ENCODE results near the gene UBQLN4.
"Not testable (repeated sequence)": the region's sequence is repeated elsewhere in the genome, so short reads cannot be mapped to it uniquely, and the experiment has no call there.

Gene UBQLN4

DNA sequence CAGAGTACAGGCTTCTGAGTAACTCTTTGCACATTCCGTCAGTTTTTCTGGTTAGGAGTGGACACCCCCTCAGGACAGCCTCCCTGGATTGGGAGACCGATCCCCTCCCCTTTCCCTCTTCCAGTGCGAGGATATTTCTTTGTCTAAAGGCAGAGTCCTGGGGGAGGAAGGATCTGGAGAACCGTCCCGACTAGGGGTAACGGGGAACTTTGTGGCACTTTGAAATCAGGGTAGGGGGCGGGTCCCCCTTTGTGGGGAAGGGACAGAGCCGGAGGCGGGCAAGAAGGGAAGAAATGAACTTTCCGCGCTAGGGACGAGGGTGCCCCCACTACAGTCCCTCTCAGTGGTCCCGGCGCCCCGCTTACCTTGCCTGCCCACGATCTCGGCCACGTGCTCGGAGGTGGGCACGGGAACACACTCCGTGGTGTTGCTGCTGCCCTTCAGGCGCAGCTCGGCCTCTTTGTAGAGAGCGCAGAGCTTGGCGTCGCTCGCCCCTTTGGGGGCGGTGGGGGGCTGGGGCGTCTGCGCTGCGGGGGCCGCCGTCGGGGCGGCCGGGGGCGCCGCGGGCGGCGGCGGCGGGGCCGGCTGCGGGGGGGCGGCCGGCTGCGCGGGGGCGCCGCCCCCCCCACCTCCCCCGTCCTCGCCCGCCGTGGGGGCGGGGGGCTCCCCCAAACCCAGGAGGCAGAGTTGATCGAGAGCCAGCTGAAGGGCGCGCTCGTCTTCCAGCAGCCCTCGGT, 27.8 kb upstream of the UBQLN4 start:
- in situ Hi-C loops (cut with HindIII; ENCODE audit: low sequenced_read_pairs): no loop called here

- in situ Hi-C loops (cut with HindIII; ENCODE audit: low sequenced_read_pairs): no loop called here
These were observed 27.2 kb upstream of the UBQLN4 start for GRCh38 chr1:156080863-156081179.

DNA sequence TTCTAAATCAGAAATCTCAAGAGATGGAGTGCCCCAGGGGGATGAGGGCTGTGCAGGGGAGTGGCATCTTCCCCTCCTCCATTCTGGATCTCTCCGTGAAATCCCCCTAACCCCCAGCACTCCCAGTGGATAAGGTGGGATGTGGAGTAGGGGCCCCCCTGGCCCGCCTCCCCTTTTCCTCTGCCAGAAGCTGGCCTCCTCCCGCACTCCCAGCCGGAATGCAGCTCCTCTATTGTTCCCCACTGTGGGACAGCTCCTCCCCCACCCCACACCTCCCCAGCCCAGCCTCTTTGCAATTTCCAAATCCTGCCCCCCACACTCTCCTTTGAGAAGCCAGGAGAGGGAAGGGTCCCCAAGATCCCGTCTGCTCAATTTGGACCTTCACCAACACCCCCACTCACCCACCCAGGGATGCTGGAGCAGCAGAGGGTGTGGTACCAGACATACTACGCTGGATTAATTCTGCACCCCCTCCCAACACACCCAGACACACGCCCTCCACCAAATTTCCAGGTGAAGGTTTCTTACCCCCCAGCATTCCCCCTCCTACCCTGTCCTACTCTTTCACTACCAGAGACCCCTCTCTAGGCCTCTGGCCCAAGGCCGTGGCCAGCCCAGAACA, 26.8 kb upstream of the UBQLN4 start:
- in situ Hi-C loops (cut with HindIII; ENCODE audit: low sequenced_read_pairs): no loop called here

DNA sequence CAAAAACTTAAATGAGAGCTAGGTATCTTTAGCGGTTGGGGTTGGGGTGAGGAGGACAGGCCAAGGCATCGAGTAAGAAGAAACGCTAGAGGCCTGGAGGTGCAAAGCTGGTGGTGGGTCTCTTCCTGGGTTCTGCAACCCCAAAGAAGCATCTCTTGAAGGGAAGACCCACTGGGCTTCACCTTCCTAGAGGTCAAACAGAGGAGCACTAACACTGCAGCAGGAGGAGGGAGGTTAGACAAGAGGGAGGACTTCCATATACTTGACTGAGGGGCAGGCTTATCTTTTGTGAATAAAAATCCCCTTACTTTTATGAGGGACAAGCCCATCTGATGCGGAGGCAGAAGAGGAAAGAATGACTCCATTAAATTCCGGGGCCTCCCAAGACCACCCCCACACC, 26.2 kb upstream of the UBQLN4 start:
- in situ Hi-C loops (cut with HindIII; ENCODE audit: low sequenced_read_pairs): no loop called here

- in situ Hi-C loops (cut with HindIII; ENCODE audit: low sequenced_read_pairs): no loop called here
These were observed 25.1 kb upstream of the UBQLN4 start for GRCh38 chr1:156078728-156079127.

DNA sequence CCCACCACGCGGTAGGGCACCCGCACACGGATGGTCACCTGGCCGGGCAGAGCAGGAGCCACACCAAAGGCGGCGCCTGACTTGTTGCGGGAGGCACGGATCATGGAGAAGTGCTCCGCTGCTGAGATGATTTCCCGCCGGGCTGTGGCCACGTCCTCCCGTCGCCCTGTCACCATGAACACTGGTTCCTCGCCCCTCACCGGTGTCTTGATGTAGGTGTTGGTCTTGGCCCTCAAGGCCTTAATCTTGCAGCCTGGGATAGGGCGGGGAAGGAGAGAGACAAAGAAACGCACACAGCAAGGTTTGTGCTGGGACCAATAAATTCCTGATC, 23.8 kb upstream of the UBQLN4 start:
- in situ Hi-C loops (cut with HindIII; ENCODE audit: low sequenced_read_pairs): no loop called here

- in situ Hi-C loops (cut with HindIII; ENCODE audit: low sequenced_read_pairs): no loop called here
These were observed 23.2 kb upstream of the UBQLN4 start for GRCh38 chr1:156076609-156077429.

- in situ Hi-C loops (cut with HindIII; ENCODE audit: low sequenced_read_pairs): no loop called here
These were observed 22.2 kb upstream of the UBQLN4 start for GRCh38 chr1:156075775-156076204.

- in situ Hi-C loops (cut with HindIII; ENCODE audit: low sequenced_read_pairs): no loop called here
These were observed 21.6 kb upstream of the UBQLN4 start for GRCh38 chr1:156075162-156075561.

GRCh38 chr1:156074661-156075060, 21.1 kb upstream of the UBQLN4 start:
- in situ Hi-C loops (cut with HindIII; ENCODE audit: low sequenced_read_pairs): no loop called here

- in situ Hi-C loops (cut with HindIII; ENCODE audit: low sequenced_read_pairs): no loop called here
These were observed 20.1 kb upstream of the UBQLN4 start for GRCh38 chr1:156073740-156074139.

DNA sequence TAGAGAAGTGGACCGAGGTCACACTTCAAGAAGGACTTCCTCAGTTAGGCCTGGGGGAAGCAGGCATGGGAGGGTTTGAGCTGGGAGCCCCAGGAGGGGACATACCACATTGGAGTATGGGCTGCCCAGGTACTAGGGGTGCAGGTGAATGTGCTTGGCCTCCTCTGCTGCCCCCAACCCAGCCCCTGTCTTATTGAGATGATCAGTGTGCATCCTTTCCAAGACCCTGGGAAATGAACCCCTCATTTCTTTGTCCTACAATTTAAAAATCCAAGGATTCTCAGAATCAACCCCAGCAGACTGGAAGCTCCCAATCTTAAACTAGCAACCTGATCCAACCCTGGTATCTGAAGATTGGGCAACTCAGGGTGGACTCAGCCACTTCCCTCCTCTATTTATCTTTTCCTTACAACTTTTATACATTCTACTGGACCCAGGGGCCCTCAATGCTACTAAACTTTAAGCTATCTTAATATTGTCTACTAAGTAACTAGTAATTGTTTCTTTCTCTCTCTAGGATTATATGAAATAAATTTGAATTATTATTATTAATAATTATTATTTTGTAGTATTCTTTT, 19.6 kb upstream of the UBQLN4 start:
- in situ Hi-C loops (cut with HindIII; ENCODE audit: low sequenced_read_pairs): no loop called here

DNA sequence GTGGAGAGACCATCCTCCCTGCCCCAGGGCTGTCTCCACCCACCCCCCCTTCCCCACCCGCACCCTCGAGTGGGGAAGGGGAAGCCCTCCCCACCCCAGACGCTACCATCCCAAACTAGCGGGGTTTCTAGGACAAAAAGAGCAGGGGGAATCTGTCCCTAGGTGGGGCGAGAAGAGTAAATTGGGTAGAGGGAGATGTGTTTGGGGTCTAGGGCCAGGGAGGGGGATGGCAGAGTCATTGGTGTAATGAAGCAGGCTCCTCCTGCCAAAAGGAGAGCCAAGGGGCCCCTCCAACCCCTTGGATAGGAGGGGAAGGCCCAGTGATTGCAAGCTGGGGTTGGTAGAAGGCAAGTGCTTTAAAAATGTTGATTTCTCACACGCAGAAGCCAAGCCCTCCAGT, 18.7 kb upstream of the UBQLN4 start:
- in situ Hi-C loops (cut with HindIII; ENCODE audit: low sequenced_read_pairs): no loop called here

GRCh38 chr1:156071332-156071816, 17.8 kb upstream of the UBQLN4 start:
- in situ Hi-C loops (cut with HindIII; ENCODE audit: low sequenced_read_pairs): not testable (repeated sequence)

DNA sequence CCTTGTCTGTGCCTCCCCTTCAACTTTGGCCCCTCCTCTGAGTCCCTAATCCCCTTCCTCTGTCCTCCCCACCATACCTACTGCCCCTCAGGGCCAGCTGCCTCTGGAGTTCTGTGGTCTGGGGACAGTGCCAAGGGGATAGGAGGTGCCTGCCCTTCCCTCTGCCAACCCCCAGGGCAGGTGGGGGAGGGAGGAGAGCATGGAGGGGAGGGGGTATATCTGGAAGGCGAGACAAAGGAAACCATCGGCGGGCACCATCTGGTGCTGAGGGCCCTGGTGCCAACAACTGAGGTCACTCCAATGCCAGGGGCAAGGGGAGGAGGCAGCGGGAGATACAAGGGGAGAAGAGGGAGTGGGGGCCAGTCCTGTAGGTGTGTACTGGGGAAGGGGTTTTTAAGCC, 16.9 kb upstream of the UBQLN4 start:
- in situ Hi-C loops (cut with HindIII; ENCODE audit: low sequenced_read_pairs): no loop called here

DNA sequence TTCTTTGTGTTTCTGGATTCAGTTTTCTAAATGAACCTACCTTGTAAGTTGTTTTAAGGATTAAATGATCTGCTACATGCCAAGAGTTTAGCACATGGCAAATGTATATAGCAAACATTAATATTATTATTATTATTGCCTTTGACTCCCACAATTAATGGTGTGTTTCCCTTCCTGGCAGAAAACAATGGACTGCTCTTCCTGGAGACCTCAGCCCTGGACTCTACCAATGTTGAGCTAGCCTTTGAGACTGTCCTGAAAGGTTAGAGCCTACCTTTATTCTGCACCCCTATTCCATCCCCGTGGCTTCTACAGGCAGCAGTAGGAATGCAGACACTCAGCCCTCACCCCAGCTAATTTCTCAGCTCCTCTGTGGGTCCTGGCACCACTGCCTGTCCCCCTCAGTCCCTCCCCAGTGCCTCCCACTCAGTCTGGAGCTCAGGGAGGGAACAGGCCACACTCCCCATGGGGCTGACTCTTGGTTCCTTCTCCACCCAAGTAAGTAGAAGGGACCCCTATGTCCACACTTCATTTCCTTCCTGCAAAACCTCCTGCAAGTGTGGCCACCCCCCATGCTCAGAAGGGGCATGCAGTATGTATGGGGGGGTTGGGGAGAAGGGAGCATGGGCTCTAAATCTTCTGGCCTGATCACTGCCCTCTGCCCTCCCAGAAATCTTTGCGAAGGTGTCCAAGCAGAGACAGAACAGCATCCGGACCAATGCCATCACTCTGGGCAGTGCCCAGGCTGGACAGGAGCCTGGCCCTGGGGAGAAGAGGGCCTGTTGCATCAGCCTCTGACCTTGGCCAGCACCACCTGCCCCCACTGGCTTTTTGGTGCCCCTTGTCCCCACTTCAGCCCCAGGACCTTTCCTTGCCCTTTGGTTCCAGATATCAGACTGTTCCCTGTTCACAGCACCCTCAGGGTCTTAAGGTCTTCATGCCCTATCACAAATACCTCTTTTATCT, 16.2 kb upstream of the UBQLN4 start:
- in situ Hi-C loops (cut with HindIII; ENCODE audit: low sequenced_read_pairs): no loop called here

DNA sequence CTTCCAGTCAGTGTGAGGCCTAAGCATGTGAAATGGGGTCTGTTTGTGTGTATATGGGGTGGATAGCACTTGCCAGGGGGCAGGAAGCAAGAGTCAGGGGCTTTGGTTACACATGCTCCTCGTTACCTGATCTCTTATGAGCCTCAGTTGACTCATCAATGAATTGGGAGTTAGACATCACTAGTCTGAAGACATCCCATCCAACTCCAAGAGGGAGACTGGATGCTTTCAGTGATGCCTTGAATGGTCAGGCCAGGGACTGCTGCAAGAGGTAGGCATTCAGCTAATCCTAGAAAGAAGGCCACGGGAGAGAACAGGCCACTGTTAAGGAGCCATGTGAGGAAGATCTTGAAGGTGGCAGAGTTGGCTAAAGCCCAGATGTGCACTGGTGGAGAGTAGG, 13.7 kb upstream of the UBQLN4 start:
- in situ Hi-C loops (cut with HindIII; ENCODE audit: low sequenced_read_pairs): no loop called here

- in situ Hi-C loops (cut with HindIII; ENCODE audit: low sequenced_read_pairs): no loop called here
These were observed 12.3 kb upstream of the UBQLN4 start for GRCh38 chr1:156065871-156066270.

GRCh38 chr1:156065212-156065611, 11.6 kb upstream of the UBQLN4 start:
- in situ Hi-C loops (cut with HindIII; ENCODE audit: low sequenced_read_pairs): no loop called here

- in situ Hi-C loops (cut with HindIII; ENCODE audit: low sequenced_read_pairs): no loop called here
These were observed 11.0 kb upstream of the UBQLN4 start for GRCh38 chr1:156064615-156065014.

DNA sequence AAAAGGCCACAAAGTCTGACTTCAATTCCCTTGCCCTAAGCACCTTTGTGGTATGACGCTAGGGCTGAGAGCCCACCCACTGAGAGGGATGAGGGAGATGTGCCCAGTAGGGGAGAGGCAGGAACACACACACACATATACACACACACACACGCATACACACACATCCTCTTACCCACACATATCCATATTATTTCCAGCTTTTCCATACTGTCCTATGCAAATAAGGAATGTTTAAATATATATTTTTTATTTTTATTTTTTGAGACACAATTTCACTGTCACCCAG, 10.3 kb upstream of the UBQLN4 start:
- in situ Hi-C loops (cut with HindIII; ENCODE audit: low sequenced_read_pairs): no loop called here
